Nephron progenitor cell (in vitro differentiated cells): Measurements from ENCODE around the gene SPATS2L.

Experiments used
- DNase-seq: peaks from one replicate; pipeline ENCODE4 v3.0.0; 2021
- H3K27ac Mint-ChIP-seq: 2 replicates; pipeline ENCODE4 v1.8.0; 2021; ENCODE audit warnings: mild to moderate bottlenecking, moderate library complexity, mixed read lengths
- H3K27me3 Mint-ChIP-seq: 2 replicates; pipeline ENCODE4 v1.8.0; 2021; ENCODE audit warnings: mild to moderate bottlenecking, low read depth, mixed read lengths; ENCODE audit not compliant: poor library complexity
- H3K36me3 Mint-ChIP-seq: 2 replicates; pipeline ENCODE4 v1.8.0; 2021; ENCODE audit warnings: low read depth, mixed read lengths
- H3K4me1 Mint-ChIP-seq: 2 replicates; pipeline ENCODE4 v1.8.0; 2021; ENCODE audit warnings: mixed read lengths
- H3K4me3 Mint-ChIP-seq: 2 replicates; pipeline ENCODE4 v1.8.0; 2021; ENCODE audit warnings: mild to moderate bottlenecking, moderate library complexity, mixed read lengths
- H3K9me3 Mint-ChIP-seq: 2 replicates; pipeline ENCODE4 v1.8.0; 2021; ENCODE audit warnings: mild to moderate bottlenecking, moderate library complexity, mixed read lengths
- CTCF ChIP-seq: fragments of 200-600 bp; sonication (generic); IDR thresholded peaks from 2 replicates; pipeline ENCODE4 v1.5.0; 2021; ENCODE audit warnings: antibody characterized with exemption

SPATS2L gene, protein sequence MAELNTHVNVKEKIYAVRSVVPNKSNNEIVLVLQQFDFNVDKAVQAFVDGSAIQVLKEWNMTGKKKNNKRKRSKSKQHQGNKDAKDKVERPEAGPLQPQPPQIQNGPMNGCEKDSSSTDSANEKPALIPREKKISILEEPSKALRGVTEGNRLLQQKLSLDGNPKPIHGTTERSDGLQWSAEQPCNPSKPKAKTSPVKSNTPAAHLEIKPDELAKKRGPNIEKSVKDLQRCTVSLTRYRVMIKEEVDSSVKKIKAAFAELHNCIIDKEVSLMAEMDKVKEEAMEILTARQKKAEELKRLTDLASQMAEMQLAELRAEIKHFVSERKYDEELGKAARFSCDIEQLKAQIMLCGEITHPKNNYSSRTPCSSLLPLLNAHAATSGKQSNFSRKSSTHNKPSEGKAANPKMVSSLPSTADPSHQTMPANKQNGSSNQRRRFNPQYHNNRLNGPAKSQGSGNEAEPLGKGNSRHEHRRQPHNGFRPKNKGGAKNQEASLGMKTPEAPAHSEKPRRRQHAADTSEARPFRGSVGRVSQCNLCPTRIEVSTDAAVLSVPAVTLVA

DNA sequence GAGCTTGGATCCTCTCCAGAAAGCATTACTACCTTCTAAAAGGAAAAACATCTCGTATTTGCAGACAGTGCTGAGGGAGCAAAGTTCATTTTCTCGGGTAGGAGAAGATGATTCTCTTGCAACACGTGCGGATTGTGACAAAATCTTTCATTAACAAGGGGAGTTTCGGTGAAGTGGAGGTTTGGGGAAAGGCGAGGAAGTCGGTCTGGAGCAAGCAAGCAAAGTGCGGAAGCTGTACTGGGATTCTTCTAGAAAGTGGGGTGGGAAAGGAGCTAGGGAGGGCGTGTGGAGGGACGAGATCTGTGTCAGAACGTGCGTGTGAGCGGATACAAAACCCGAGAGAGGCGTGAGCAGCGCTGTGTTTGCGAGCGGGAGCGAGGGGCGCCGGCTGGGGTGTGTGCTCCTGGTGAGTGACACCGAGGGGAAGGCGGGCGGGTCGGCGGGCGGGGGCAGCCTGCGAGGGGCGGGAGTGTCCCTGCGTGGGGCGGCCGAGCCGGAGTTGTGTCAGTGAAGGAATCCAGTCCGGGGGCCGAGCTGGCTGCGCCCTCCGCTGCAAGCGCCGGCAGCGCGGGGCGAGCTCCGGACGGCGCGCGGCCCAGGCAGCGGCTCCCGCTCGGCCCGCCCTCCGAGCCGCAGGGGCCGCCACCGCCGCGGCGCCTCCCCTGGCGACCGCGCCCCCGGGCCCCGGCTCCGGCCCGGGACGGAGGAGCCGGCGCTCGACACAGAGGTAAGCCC lies at the start of gene SPATS2L:
SPATS2L (plus strand) TSS at position 498 of the 735 bp plus-strand sequence. CDS start 82,552 bp downstream, outside the sequence.
- DNase-seq, result peak; percentile 80
- Mint-ChIP-seq H3K27me3 (peaks cover 11% of the 10 kb centered on the region), H3K4me3 (peak within 1 kb of the TSS; percentile 92), H3K36me3 (no peaks in the 10 kb centered on the region), H3K27ac (peak within 1 kb of the TSS; percentile 87), H3K9me3 (no peaks in the 10 kb centered on the region), H3K4me1 (peaks cover 41% of the 10 kb centered on the region)
- TF ChIP-seq CTCF, result no peak

DNA sequence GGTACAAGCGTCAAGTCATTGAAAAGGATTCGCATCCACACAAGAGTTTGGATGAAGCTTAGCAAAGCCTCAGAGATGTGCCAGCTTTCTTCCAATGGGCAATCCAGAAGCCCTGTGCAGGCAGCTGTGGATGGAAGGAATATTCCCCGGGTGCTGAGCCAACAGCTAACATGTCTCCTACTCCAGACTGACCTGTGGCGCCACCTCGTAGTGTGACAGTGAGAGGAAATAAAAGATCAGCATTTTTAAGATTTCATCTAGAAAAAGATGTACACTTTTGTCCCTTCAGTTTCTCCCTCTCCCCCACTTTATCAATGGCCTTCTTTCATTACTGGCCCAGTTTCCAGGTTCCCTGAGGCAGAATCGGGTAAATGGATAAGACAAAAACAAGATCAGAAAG lies 48.9 kb upstream of the SPATS2L start:
- no peak for DNase-seq
- TF ChIP-seq CTCF, result no peak
- Mint-ChIP-seq H3K9me3 (no peaks in the 10 kb centered on the region), H3K27ac (no peak overlapping the region), H3K4me3 (no peak overlapping the region), H3K27me3 (peaks cover 7% of the 10 kb centered on the region), H3K4me1 (peaks cover 4% of the 10 kb centered on the region), H3K36me3 (no peaks in the 10 kb centered on the region)

DNA sequence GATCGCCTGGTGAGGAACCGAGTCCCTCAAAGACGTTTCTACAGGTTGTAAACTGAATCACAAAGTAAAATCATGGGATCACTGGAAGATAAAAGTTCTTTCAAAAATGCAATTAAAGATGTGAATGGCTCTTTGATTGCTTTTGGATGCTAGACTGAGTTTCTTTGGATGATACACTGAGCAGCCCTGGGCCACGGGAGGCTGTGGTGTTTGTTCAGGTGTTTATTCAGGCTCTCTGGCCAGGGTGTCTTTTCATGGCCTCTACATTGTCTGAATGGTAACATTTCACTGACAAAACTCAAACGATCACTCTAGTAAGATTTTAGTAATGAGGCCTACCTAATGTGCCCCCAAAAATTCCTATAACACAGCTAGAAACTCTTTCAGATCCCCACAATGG lies 48.4 kb upstream of the SPATS2L start:
- H3K9me3 Mint-ChIP-seq, result no peaks in the 10 kb centered on the region
- peaks cover 4% of the 10 kb centered on the region for H3K27me3 Mint-ChIP-seq
- H3K4me1 Mint-ChIP-seq, result no peaks in the 10 kb centered on the region
- H3K27ac Mint-ChIP-seq, result no peak overlapping the region
- no peak overlapping the region for H3K4me3 Mint-ChIP-seq
- no peak for DNase-seq
- H3K36me3 Mint-ChIP-seq, result no peaks in the 10 kb centered on the region
- TF ChIP-seq CTCF, result no peak

GRCh38 chr2:200258881-200259576 lies 47.5 kb upstream of the SPATS2L start:
- no peak for DNase-seq
- no peaks in the 10 kb centered on the region for H3K9me3 Mint-ChIP-seq
- H3K27me3 Mint-ChIP-seq, result peaks cover 4% of the 10 kb centered on the region
- no peaks in the 10 kb centered on the region for H3K4me1 Mint-ChIP-seq
- TF ChIP-seq CTCF, result no peak
- H3K4me3 Mint-ChIP-seq, result no peak overlapping the region
- H3K36me3 Mint-ChIP-seq, result no peaks in the 10 kb centered on the region
- no peak overlapping the region for H3K27ac Mint-ChIP-seq

DNA sequence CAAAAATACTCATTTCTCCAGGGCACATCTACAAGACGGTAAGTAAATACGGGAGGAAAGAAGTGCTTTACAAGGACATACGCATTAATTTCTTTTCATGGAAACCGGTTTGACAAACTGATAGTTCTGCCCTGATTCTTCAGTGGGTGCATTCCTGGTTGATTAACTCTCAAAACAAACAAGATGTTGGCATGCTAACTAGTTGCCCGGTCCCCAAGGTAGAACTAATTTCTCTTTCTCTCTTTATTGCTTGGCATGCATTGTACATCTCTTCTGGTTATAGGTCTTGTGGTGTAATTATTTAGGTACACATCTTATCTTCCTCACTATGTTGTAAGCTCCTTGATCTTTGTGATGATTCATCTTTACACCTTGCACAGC lies 46.9 kb upstream of the SPATS2L start:
- TF ChIP-seq CTCF, result no peak
- Mint-ChIP-seq H3K4me1 (no peaks in the 10 kb centered on the region), H3K9me3 (no peaks in the 10 kb centered on the region), H3K27ac (no peak overlapping the region), H3K27me3 (peaks cover 4% of the 10 kb centered on the region), H3K36me3 (no peaks in the 10 kb centered on the region), H3K4me3 (no peak overlapping the region)
- no peak for DNase-seq
